GM18909 (cell line): Measurements from ENCODE around the gene TCF7.

Experiments used
- ATAC-seq: cut with Tn5 transposase; IDR thresholded peaks from one replicate; pipeline ENCODE4 v1.9.1; 2021; ENCODE audit warnings: mild to moderate bottlenecking; ENCODE audit not compliant: unreplicated experiment, poor library complexity

Gene TCF7

DNA sequence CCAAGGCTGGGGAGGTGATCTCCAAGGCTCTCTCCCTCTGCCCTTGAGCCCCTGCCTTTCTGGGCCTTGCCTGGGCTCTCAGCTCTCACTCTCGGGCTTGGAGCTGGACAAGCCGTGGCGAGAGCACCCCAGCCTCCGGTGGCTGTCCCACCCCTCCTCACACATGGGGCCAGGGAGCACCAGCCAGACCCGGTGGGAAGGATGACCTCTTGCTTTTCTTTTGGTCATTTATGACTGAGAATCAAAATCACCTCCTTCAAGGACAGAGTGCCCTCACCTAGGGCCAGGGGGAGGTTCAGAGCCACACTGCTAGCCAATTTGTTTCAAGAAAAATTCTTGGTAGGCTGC lies 14.1 kb downstream of the TCF7 start:
- ATAC-seq, result no peak

DNA sequence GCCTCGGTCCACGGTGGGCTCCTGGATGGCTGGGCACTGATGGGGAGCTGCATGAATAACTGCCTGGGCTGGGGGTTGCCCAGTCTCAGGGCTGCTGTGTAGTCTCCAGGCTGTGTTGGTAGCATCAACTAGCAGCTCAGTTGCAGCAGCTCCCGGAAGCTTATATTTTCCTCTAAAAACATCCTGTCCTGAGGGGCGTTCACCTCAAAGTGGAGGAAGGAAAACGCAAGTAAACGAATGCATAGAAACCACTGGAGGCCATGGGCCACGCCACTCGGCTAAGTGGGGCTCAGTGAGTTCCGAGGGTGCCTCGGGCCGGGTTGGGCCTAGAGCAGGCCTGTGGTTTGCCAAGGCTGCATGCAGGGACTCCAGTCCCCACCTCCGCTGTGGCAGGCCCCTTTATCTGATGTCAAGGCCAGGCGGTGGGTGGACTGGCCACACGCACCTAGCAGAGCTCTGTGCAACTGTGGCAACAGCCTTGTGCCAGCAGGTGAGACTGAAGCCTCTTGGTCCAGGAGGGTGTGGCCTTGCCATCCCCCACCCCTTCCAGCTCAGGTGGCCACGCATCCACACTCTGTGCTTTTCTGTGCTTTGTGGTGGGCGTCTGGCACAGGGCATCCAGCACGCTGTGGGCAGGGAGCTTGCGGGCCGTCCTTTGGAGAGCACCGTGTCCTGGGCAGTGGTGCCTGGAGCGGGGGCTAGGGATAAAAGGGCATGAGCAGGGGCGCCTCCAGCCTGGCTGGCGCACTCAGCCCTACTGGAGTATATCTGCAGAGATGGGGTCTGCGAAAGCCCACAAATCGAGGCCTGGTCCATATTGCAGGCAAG lies 15.1 kb downstream of the TCF7 start:
- no peak for ATAC-seq

DNA sequence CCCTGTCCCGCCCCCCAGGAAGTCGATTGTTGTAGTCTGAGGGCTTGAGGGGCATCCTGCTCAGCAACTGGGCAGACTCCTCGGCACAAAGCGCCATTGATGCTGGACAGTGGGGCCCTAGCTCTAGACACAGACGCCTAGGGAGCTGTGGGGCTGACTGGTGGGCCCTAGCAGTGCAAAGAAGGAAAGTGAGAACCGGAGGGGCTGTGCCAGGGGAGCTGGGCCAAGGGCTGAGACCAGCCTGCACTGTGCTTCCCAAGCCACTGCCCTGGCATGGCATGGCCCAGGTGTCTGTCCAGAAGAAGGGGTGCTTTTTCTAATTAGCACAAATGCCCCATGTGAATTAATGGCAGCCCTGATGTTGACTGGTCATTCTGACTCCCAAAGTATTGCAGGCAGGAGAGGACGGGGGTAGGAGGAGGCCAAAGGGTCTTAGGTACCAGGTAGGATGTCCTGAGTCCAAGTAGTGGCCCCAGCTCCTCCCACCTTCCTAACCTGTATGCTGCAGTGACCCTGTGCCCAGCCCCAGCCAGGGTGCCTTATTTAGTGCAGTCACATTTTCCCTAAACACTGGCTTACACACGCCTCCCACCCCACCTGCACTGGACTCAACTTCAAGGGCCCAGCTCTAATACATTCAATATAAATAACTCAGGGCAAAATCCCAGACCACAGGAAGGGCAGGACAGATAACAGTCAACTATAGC lies 15.9 kb downstream of the TCF7 start:
- no peak for ATAC-seq

DNA sequence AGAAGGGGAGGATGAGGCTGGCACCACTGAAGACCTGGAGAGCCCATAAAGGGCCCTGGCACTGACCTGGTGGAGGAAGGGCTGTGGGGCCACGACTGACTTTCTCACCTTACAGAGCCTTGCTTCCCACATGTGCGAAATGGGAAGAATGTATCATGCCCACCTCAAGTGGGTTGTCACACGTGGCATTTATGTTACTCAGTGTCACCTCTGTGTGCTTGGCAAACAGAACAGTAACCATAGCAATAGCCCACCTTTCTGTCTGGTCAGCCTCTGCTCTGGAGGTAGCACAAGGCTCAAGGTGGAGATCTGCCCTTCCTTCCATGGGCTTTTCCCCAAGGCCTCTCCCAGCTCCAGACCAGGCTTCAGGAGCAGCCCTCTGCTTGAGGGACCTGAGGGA lies 16.7 kb downstream of the TCF7 start:
- ATAC-seq, result no peak

DNA sequence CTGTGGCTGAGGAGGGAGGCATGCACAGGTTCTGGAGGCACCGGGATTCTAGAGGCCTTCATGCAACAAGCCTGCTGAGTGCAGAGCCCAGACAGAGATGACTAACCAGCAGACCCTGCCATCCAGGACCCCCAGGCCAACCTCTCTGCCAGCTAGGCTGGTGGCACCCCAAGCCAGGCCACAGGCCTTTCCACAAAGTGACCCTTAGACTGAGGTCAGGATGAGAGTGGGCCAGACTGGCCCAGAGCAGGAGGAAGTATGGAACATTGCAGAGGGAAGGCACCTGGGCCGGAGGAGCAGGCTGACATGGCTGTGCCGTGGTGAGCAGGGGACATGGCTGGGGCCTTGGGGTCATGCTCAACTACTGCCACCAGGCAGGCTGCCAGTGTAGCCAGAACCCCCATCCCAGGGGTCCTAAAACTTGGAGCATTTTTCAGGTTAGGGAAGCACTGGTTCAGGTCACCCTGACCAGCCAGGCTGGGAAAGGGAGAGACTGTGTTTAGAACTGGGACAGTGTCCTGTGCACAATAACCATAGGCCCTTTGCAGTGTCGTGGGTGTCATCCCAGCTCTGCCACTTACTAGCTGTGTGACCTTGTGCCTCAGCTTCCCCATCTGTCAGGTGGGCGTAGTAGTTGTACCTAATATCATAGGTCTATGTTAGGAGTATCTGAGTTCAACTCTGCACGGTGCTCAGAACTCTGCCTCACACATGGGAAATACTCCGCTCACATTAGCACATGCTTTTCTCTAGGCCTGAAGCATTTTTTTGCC lies 17.3 kb downstream of the TCF7 start:
- no peak for ATAC-seq

DNA sequence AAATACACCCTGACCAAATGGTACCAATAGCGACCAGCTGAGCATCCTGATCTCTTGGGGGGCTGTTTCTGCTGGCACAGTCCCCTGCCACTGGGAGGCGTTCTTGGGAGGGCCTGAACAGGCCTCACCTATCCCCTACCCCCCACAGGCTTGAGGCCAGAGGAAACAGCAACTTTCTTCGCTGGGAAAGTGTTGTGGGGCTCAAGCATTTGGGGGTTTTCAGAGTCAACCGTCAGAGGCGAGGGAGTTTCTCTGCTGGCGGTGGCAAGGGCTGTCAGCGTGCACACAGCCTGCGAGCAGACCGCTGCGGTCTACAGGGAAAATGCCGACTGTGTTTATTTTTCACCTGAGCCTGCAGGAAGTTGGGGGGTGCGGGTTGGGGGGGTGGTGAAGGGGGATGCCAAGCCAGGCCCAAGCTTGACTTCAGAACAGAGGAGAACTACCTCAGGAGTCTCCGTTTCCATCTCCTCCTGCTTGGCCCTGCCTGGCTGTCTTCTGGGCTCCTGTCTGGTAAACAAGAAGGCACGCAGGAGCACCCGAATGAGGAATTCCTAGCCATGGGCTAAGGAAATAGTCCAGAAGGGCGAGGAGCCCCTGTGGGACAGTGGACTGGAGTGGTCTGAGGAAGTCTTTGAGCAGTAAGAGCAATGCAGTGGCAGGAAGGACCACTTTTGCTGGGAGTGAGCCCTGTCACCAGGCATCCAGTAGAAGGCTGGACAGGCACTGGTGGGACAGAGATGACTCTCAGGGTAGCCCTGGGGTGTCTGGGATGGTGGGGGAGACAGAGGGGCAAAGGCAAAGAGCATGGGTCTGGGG lies 18.1 kb downstream of the TCF7 start:
- peak; percentile 70 for ATAC-seq

DNA sequence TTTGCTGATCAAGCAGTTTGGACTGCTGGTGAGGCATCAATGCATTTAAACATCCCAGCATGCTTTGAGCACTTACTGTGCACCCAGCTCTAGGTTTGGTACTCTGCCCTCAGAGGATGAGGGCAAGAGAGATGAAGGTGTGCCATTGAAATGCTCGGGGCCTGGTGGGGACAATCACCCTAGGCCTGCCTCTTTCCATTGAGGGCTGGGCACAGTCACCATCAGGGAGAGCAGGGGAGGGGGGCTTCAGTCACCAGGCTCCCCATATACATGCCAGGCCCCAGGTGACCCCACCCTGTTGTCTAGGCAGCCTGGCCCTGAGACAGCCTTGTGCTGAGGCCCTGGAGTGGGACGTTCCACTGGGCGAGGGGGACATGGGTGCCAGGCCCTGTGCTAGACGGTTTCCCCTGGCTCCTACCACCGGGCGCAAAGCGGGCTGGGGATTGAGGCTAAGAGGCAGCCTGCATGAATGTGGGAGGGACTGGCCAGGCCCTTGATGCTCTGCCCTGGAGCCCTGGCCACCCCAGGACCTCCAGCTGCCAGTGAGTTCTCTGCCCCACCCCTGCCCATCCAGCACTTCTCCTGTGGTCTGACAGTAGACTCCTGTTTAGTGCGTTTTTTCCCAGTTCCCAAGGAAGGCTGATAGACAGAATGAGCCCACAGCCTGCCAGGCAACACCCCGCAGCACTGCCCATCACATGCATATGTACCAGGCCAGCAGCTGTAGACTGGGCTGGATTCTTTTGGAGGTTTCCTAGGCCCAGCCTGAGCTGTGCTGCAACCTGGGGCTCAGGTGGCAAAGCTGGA lies 18.9 kb downstream of the TCF7 start:
- ATAC-seq, result no peak

DNA sequence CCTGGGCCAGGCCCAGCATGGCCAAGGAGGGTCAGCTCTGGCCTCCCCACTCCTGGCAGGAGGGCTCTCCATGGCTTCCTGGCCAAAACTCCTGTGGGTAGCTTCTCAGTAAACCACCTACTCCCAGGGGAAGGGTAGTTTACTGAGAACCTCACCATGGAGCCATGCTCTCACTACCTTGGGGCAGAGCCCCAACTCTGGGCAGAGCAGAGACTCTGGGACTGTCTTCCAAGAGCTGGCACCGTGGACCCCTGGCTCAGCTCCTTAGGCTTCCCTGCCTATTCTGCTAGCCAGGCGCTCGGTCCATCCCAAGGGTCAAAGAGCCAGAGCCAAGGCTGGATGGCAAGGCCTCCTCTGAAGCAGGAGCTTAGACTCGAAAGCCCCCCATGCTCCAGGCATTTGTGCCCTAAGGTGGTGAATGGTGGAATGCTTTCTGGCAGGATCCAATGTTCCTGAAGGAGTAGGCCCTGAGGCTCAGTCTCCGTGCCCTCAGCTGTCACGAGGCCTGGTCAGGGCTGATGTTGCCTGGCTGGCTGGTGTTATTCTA lies 19.6 kb downstream of the TCF7 start:
- no peak for ATAC-seq

DNA sequence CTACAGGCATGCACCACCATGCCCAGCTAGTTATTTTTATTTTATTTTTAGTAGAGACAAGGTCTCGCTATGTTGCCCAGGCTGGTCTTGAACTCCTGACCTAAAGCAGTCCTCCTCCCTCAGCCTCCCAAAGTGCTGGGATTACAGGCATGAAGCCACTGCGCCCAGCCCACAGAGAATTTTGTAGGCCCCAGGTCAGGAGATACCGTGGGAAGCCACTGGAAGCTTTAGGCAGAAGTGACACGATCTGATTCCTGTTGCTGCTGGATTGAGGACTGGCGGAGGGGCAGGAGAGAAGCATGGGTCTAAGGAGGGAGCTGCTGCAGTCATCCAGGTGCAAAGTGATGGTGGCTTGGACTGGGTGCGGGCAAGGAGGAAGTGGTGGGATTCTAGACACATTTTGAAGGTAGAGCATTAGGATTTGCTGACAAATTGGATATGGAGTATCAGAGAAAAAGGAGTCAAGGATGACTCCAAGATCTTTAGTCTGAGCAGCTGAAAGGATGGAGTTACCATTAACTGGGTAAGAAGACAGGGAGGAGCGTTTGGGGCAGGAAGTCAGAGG lies 20.7 kb downstream of the TCF7 start:
- ATAC-seq, result no peak

DNA sequence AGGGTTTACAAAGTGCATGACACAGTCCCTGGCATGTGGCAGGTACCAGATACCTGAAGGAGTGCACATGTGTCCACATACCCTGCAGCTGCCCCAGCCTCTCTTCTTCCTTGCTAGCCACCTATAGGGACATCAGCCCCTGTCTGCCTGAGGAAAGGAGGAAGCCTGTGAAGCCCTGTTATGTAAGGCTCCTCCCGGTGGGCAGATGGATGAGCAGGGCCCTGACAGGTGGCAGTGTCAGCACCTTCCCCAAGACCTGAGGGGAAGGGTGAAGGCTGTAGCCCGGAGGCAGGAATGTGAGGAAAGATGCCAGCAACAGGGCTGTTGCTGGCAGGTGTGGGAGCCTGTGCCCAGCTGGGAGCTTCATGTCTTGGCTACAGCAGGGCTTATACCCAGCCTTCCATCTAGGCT lies 21.7 kb downstream of the TCF7 start:
- no peak for ATAC-seq

DNA sequence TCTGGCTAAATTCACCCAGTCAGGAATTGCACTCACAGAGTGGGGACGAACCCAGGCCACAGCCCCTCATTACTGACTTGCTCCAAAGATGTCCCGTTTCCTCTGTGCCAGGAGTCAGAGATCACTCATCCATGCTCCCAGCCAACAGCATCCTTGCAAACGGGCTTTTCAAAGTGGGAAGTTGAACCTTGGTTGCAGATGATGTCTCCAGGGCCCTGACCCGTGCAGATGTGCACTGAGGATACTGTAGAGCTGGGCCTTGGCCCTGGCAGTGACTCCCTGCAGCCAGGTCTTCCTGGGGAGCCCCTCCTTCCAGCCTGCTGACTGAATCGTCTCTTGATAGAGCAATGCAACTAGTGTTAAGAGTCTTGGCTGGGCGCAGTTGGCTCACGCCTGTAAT lies 22.3 kb downstream of the TCF7 start:
- ATAC-seq, result no peak

DNA sequence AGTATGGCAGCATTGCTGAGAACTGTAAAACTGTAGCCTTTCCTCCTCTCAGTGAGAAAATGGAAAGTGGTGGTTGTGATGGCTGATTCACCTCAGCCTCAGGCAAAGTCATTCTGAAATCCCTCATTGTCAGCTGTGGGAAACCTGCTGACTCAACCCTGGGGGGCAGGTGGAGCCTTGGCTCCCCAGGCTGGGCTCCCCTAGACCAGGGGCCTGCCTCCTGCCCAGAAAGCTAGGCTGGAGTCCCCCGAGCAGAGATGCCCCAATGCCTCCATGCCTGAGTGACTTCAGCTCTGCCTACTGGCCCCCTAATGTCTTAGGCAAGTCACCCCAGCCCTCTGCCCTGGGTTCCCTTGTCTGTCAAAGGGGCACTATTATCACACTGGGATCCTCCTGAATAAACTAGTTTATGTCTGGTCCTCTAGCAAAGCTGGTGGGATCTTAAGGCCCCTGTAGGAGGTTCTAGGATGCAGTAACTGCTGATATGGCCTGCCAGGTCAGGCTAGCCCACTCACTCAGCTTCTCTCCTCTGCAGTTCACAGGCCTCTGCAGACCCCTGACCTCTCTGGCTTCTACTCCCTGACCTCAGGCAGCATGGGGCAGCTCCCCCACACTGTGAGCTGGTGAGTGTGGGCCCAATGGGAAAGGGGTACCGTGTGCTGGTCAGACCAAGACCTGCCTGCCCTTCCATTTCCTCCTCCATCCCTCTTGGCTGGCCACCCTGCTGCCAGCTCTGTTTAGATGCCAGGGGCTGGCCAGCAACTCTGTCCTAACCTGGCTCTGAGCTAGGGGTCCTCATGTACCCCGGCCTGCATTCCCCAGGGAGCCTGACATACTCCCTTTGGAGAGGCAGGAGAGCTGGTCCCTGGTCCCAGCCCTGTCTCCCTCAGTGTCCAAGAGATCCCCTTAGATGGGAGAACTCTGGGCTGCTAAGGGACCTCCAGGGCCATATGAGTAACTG lies 24.2 kb downstream of the TCF7 start:
- ATAC-seq, result peak; percentile 74

DNA sequence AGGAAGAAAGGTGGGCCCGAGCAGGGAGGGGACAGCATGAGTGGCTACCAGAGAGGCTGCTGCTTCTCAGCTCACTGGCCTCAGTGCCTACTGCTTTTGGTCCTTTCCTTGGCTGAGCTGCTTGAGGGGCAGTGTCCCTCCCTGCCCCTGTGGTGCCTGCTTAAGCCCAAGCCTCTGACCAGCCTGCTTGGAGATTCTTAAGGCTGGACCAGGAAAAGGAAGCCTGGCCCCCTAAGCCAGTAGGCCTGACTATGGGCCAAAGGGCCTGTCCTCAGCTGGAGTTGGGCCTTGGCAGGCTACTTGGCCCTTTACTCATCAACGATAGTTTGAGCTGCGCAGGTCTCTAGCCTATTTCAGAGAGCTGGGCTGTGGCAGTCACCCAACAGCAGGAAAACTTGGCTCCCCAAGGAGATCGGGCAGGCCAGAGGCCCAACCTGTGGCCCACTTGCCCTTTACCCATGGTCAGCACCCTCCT lies 24.9 kb downstream of the TCF7 start:
- ATAC-seq, result no peak

DNA sequence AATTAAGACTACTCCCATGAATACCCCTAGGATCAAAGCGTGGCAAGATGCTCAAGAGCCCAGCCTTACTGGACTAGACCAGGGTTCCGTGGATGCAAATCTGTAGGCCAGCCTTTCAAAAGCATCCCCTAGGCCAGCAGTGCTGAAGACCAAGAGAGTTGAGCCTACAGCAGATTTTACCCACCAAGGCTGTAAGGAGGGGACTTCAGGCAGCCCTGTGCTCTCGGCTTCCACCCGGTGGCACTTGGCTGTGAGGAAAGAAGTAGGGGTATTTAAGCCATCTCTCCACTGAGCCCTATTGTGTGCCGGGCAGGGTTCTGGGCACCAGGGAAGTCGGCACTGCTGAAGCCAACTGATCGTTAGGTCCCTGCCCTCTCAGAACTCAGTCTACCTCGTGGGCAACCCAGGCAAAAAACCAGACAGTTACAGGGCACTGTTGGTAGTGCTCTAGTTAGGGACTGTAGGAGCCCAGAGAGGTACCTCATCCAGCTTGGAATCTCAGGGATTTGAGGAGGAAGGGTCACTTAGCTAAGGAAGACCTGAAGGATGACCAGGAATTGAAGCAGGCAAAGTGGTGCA lies 25.5 kb downstream of the TCF7 start:
- ATAC-seq, result no peak

DNA sequence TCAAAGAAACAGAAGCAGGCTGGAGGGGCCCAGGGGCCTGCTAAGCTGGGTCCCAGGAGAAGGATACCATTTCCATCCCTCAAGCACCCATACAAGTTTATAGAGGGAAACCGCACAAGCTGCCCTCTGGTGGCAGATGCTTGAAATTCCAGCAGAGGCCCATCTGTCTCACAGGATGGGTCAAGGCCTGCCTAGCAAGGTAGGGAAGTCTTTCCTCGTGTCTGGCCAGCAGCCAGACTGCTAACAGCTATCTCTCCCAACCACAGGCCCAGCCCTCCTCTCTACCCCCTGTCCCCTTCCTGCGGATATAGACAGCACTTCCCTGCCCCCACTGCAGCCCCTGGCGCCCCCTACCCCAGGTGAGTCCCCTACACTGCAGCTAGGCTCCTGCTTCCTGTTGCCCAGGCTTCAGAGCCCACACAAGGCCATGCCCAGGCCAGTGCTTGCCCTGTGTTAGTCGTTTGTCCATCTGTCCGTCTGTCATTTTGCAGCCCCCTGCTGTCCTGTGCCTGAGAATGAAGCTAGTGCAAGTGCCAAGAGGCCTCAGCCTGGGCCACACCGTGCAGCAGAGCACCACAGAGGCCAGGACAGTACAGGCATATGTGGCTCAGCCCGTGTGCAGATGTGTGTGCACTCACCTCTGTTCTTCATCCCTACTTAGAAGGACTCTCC lies 26.2 kb downstream of the TCF7 start:
- ATAC-seq, result peak; percentile 58

DNA sequence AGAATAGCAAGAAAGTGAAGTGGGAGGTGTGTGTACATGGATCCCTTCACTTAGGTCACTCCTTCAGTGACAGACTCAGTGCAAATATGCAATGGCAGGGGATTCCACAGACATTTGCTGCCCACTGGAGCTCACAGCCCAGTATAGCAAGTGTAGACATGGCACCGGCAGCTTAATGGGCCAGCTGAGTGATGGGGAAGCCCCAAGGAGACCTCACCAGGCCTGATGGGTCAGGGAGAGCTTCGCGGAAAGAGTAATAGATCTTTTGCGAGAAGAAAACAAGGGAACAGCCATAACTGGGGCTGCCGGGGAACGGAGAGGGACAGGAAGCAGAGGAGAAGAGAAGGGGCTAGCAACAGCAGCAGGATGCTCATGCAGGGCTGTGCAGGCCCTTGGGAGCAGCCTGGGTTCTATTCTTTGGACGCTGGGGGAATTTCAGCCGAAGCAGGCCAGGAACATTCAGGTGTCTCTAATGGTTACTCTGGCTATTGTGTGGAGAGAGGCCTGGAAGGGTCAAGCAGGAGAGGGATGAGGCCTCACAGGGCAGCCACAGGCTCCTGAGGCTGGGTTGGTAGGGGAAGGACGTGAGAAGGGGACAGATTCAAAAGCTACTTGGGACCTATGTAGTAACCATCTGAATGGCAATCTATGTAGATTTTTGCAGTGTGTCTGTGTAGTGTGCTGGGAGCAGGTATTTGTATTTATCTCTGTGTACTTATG lies 27.0 kb downstream of the TCF7 start:
- ATAC-seq, result no peak
